ENCODE data around the gene CLDN6.

CLDN6 gene

GRCh38 chr16:3051494-3051893 lies 33.5 kb upstream of the CLDN6 start:
- FAIRE-seq, result no peak

- no peak for FAIRE-seq
Measured at GRCh38 chr16:3051009-3051408, 33.0 kb upstream of the CLDN6 start.

GRCh38 chr16:3050487-3050886 lies 32.5 kb upstream of the CLDN6 start:
- FAIRE-seq, result no peak

- no peak for FAIRE-seq
Measured at GRCh38 chr16:3049921-3050481, 32.0 kb upstream of the CLDN6 start.

- FAIRE-seq, result no peak
Measured at GRCh38 chr16:3047387-3047720, 29.4 kb upstream of the CLDN6 start.

- no peak for FAIRE-seq
Measured at GRCh38 chr16:3046641-3047386, 28.8 kb upstream of the CLDN6 start.

- no peak for FAIRE-seq
Measured at GRCh38 chr16:3045758-3046640, 28.0 kb upstream of the CLDN6 start, which contains the start of gene MMP25. Gene MMP25, plus strand, starts transcription at chr16:3046561. Its CDS starts 357 bp downstream, at chr16:3046918.

- FAIRE-seq, result no peak
Measured at GRCh38 chr16:3044708-3045107, 26.7 kb upstream of the CLDN6 start.

- no peak for FAIRE-seq
Measured at GRCh38 chr16:3042376-3042775, 24.4 kb upstream of the CLDN6 start.

GRCh38 chr16:3038896-3039295 lies 20.9 kb upstream of the CLDN6 start:
- no peak for FAIRE-seq

- no peak for FAIRE-seq
Measured at GRCh38 chr16:3038256-3038655, 20.3 kb upstream of the CLDN6 start.

GRCh38 chr16:3036726-3037315 lies 18.8 kb upstream of the CLDN6 start, which contains the start of gene BICDL2:
Gene BICDL2, minus strand, starts transcription at chr16:3036944. Its CDS starts 1,448 bp downstream, at chr16:3035496.
- FAIRE-seq, result no peak

GRCh38 chr16:3035972-3036725 lies 18.2 kb upstream of the CLDN6 start:
- FAIRE-seq, result no peak

- FAIRE-seq, result no peak
Measured at GRCh38 chr16:3035289-3035971, 17.4 kb upstream of the CLDN6 start.

GRCh38 chr16:3032624-3033023 lies 14.6 kb upstream of the CLDN6 start:
- FAIRE-seq, result no peak

GRCh38 chr16:3030222-3031212 lies 12.5 kb upstream of the CLDN6 start:
- no peak for FAIRE-seq

- no peak for FAIRE-seq
Measured at GRCh38 chr16:3029491-3030221, 11.7 kb upstream of the CLDN6 start.

GRCh38 chr16:3028716-3029319 lies 10.8 kb upstream of the CLDN6 start:
- FAIRE-seq, result no peak

- no peak for FAIRE-seq
Measured at GRCh38 chr16:3027983-3028715, 10.2 kb upstream of the CLDN6 start.

All from endometrium (tissue), 2 donors.